ENCODE results near the gene GNB1L.

The GNB1L gene

DNA sequence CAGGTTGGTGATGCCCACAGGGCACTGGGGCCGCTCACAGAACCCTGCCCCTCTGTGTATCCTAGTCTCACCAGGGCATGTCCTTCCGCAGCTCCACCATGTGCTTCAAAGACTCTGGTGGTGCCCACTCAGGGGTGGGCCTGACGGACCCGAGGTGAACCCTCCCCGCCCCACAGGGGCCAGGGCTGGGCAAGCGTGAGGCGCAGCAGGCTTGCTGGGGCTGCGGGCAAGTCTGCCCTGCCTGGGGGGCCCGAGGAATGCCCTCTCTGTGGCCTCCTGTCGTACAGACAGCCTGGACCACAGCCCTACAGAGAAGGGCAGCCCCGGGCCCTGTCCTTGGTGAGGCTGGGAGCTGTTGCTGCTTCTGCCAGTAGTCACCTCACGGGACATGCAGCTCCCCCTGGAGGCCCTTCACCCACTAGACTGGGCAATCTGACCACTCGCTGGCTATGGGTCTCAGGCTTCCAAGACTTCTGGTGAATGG is 53.9 kb downstream of the GNB1L start:
- no peaks in the 10 kb centered on the region for H3K36me3 ChIP-seq (ENCODE audit: control insufficient read depth, insufficient read depth, low read length)
- H3K4me1 ChIP-seq (ENCODE audit: control insufficient read depth, insufficient read depth, low read length): no peaks in the 10 kb centered on the region
- H3K4me3 ChIP-seq (ENCODE audit: insufficient read depth, low read depth, low read length): no peak overlapping the region
- WGBS, 2 experiments: 88 to 91% methylated on average over 13 of the region's 13 CpGs
- no peaks in the 10 kb centered on the region for H3K9me3 ChIP-seq (ENCODE audit: control insufficient read depth, low read length)
- no peaks in the 10 kb centered on the region for H3K27me3 ChIP-seq (ENCODE audit: control insufficient read depth, insufficient read depth, low read length, poor library complexity, severe bottlenecking)
- H3K27ac ChIP-seq (ENCODE audit: insufficient read depth, low read depth, low read length, poor library complexity, severe bottlenecking): no peak overlapping the region

DNA sequence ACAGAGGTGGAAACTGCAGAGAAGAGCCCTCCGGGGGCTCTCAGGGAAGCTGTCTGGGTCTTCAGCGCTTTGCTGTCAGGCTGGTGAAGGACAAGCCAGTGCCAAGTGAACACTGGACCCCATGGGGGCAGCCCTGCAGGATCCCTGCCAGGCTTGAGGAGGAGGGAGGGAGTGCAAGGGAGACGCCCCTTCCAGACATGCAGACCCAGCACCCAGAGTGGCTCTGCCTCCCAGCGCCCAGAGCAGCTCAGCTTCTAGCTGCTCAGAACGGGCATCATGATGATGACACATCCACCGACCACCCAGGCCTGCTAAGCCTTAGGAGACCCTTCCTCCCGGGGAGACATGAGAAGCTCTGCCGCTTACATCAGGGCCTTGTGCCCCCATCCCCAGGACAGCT is 54.4 kb downstream of the GNB1L start:
- Histone ChIP-seq H3K4me3 (ENCODE audit: insufficient read depth, low read depth, low read length) (no peak overlapping the region), H3K36me3 (ENCODE audit: control insufficient read depth, insufficient read depth, low read length) (no peaks in the 10 kb centered on the region), H3K27me3 (ENCODE audit: control insufficient read depth, insufficient read depth, low read length, poor library complexity, severe bottlenecking) (no peaks in the 10 kb centered on the region), H3K4me1 (ENCODE audit: control insufficient read depth, insufficient read depth, low read length) (no peaks in the 10 kb centered on the region), H3K27ac (ENCODE audit: insufficient read depth, low read depth, low read length, poor library complexity, severe bottlenecking) (no peak overlapping the region), H3K9me3 (ENCODE audit: control insufficient read depth, low read length) (no peaks in the 10 kb centered on the region)
- WGBS, 2 experiments: 94 to 96% methylated on average over 8 of the region's 8 CpGs

DNA sequence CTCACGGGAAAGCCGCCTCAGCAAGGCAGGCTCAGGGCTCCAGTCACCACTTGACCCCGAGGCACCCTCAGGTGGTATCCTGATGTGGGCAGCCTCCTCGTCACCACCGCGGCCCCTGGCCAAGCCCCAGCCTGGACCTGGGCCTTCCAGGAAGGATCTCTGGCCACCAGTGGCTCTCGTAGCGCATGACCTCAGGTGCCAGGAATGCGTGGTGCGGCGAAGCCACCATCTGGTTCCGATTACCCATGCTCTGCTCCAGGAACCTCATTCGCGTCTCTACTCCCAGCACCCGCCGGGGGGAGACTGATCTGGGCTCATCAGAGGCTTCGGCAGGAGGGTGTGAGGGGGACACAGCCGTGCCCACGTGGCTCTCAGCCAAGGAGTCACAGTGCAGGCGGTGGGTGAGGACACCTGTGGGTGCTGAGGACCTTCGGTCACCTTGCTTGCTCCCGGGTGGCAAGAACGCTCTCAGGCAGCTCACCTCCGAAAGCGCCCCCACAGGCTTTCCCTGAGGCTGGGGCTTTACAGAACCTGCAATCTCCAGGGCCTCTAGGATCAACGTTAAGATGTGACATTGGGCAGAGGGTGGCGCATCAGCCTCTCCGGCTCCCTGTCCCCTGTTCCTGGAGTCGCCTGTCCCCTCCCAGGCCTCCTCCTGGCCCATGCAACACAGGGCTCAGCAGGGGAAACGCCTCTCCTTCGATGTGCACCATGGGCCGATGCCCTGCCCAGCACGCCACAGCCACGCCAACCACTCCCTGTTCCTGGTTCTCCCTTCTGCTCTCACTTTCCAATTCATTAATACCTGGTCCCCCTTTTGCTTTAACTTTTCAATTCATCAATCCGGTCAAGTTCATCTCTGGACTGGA is 55.1 kb downstream of the GNB1L start:
- H3K4me3 ChIP-seq (ENCODE audit: insufficient read depth, low read depth, low read length): no peak overlapping the region
- no peak overlapping the region for H3K27ac ChIP-seq (ENCODE audit: insufficient read depth, low read depth, low read length, poor library complexity, severe bottlenecking)
- H3K27me3 ChIP-seq (ENCODE audit: control insufficient read depth, insufficient read depth, low read length, poor library complexity, severe bottlenecking): no peaks in the 10 kb centered on the region
- H3K36me3 ChIP-seq (ENCODE audit: control insufficient read depth, insufficient read depth, low read length): no peaks in the 10 kb centered on the region
- H3K4me1 ChIP-seq (ENCODE audit: control insufficient read depth, insufficient read depth, low read length): no peaks in the 10 kb centered on the region
- WGBS, 2 experiments: 93 to 94% methylated on average over 35 of the region's 35 CpGs
- no peaks in the 10 kb centered on the region for H3K9me3 ChIP-seq (ENCODE audit: control insufficient read depth, low read length)

DNA sequence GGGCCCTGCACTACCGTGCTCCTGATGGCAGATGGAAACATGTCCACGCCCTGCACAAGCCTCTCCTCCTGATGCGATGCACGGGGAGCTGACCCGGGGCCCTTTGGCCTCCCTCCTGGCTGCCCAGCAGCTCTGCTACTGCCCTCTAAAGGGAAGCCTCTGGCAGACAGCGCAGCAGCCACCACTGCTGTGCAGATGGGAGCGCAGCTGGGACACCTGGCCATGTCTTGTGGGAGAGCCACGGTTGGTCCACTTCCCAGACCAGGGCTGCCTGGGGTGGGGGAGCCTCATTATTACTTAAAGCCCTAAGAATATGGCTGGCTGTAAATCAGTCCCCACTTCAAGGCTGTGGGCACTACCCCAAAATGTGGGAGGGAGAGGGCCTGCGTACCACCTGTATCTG is 55.8 kb downstream of the GNB1L start:
- Histone ChIP-seq H3K27me3 (ENCODE audit: control insufficient read depth, insufficient read depth, low read length, poor library complexity, severe bottlenecking) (no peaks in the 10 kb centered on the region), H3K36me3 (ENCODE audit: control insufficient read depth, insufficient read depth, low read length) (no peaks in the 10 kb centered on the region), H3K4me3 (ENCODE audit: insufficient read depth, low read depth, low read length) (no peak overlapping the region), H3K4me1 (ENCODE audit: control insufficient read depth, insufficient read depth, low read length) (no peaks in the 10 kb centered on the region), H3K27ac (ENCODE audit: insufficient read depth, low read depth, low read length, poor library complexity, severe bottlenecking) (no peak overlapping the region), H3K9me3 (ENCODE audit: control insufficient read depth, low read length) (no peaks in the 10 kb centered on the region)
- WGBS, 2 experiments: 91% methylated on average over 9 of the region's 9 CpGs

DNA sequence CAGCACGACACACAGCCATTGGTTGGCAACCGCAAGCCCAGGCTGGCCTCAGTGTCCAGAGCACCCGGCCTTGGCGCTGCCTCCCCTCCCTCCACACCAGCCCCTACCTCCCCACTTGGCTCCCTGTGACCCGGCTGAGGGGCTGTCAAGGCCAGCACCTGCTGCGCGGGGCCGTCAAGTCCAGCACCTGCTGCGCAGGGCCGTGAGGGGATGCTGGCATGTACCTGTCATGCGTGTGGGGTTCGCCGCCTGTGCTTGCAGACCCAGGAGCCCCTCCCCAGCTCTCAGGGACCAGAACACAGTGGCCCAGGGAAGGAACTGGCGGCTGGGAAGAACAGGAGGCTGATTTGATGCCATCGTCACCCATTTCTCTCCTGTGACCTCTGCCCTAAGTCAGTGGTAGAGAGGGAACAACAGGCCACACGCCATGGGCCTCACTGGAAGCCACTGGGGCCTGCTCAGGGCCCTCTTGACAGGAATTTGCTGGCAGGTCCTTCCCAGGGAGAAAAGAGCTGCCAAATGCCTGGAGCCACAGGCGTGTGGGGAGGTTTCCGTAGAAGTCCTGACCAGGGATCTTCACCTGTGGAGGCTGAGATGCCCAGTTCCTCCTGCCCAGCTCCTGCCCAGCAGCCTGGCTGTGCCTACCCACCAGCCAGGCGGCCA is 56.5 kb downstream of the GNB1L start:
- no peaks in the 10 kb centered on the region for H3K36me3 ChIP-seq (ENCODE audit: control insufficient read depth, insufficient read depth, low read length)
- H3K27me3 ChIP-seq (ENCODE audit: control insufficient read depth, insufficient read depth, low read length, poor library complexity, severe bottlenecking): no peaks in the 10 kb centered on the region
- H3K27ac ChIP-seq (ENCODE audit: insufficient read depth, low read depth, low read length, poor library complexity, severe bottlenecking): no peak overlapping the region
- H3K4me3 ChIP-seq (ENCODE audit: insufficient read depth, low read depth, low read length): no peak overlapping the region
- no peaks in the 10 kb centered on the region for H3K9me3 ChIP-seq (ENCODE audit: control insufficient read depth, low read length)
- H3K4me1 ChIP-seq (ENCODE audit: control insufficient read depth, insufficient read depth, low read length): no peaks in the 10 kb centered on the region
- 93 to 96% methylated on average over 19 of the region's 19 CpGs for WGBS, 2 experiments

DNA sequence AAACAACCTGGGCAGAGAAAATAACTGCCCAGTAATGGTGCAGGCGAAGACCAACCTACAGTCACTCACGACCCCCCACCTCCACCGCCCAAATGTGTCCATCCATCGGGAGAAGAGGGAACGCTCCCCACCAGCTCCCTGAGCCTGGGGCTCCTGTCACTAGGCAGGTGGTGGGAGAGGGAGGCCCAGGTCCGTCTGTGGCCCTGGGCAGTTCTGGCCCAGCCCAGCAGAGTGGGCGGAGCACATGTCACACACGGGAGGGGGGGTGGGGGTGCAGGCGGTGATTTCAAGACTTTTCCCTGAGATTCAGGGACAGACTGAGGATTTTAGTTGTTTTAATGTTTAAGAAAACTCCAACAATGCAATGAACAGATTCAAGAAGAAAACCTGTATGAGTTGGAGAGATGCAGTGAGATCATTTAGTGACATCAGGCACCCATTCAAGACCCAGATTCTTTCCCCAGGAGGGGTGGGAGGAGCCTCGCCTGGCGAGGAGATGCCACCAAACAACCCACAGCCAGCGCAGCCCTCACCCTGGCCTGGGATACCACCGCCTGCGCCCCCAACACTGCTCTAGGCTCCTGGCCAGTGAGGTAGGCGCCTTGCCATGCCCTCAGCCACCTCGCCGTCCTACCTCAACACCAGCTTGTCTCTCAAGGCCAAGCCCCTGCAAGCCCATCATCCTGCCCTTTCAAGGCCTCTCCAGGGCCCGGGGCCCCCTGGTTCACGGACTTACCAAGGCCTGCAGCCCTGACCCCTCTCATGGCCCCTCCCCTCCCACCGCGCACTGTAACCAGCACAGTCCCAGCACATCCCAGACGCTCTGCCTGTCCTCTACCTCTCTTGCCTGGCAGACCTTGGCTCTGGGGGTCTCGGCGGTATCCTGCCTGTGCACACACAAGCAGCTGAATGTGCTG is 57.3 kb downstream of the GNB1L start:
- Histone ChIP-seq H3K27me3 (ENCODE audit: control insufficient read depth, insufficient read depth, low read length, poor library complexity, severe bottlenecking) (no peaks in the 10 kb centered on the region), H3K4me1 (ENCODE audit: control insufficient read depth, insufficient read depth, low read length) (no peaks in the 10 kb centered on the region), H3K9me3 (ENCODE audit: control insufficient read depth, low read length) (no peaks in the 10 kb centered on the region), H3K4me3 (ENCODE audit: insufficient read depth, low read depth, low read length) (no peak overlapping the region), H3K27ac (ENCODE audit: insufficient read depth, low read depth, low read length, poor library complexity, severe bottlenecking) (no peak overlapping the region), H3K36me3 (ENCODE audit: control insufficient read depth, insufficient read depth, low read length) (no peaks in the 10 kb centered on the region)
- 78 to 79% methylated on average over 24 of the region's 24 CpGs for WGBS, 2 experiments

DNA sequence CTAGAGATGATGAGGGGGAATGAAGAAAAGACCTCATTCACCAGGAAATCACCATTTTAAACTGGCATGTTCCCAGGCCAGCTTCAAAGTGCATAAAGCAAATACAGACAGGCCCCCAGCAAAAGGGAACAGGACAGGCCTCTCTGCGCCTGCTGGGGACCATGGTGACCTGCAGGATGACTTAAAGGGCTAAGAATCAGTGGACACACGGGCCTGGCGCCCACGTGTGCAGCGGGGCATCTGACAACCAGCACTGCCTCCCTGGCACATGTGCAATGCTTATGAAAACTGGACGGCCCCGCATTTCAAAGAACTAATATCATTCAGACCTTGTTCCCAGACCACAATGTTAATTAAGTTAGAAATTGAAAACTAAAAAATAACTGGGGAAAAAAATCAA is 58.5 kb downstream of the GNB1L start:
- Histone ChIP-seq H3K27ac (ENCODE audit: insufficient read depth, low read depth, low read length, poor library complexity, severe bottlenecking) (no peak overlapping the region), H3K36me3 (ENCODE audit: control insufficient read depth, insufficient read depth, low read length) (no peaks in the 10 kb centered on the region), H3K4me3 (ENCODE audit: insufficient read depth, low read depth, low read length) (no peak overlapping the region), H3K9me3 (ENCODE audit: control insufficient read depth, low read length) (no peaks in the 10 kb centered on the region), H3K4me1 (ENCODE audit: control insufficient read depth, insufficient read depth, low read length) (no peaks in the 10 kb centered on the region), H3K27me3 (ENCODE audit: control insufficient read depth, insufficient read depth, low read length, poor library complexity, severe bottlenecking) (no peaks in the 10 kb centered on the region)
- 87% methylated on average over 6 to 7 of the region's 7 CpGs for WGBS, 2 experiments

DNA sequence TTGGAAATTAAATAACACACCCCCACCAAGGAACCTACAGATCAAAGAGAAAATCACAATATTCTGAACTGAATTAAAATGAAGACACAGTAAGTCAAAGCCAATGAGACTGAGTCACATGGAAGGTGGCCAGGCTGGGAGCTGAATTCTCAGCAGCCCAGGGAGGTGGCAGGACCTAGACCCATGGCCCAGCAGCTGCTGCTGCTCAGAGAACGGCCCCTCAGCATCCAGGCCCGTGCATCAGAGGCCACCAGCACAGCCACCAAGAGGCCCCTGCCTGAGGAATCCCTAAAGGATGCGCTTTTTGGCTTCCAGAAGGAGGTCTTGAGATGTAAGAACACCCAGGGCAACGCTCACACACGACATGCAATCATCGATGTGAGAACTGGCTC is 59.1 kb downstream of the GNB1L start:
- Histone ChIP-seq H3K27ac (ENCODE audit: insufficient read depth, low read depth, low read length, poor library complexity, severe bottlenecking) (no peak overlapping the region), H3K4me1 (ENCODE audit: control insufficient read depth, insufficient read depth, low read length) (no peaks in the 10 kb centered on the region), H3K27me3 (ENCODE audit: control insufficient read depth, insufficient read depth, low read length, poor library complexity, severe bottlenecking) (no peaks in the 10 kb centered on the region), H3K4me3 (ENCODE audit: insufficient read depth, low read depth, low read length) (no peak overlapping the region), H3K36me3 (ENCODE audit: control insufficient read depth, insufficient read depth, low read length) (no peaks in the 10 kb centered on the region), H3K9me3 (ENCODE audit: control insufficient read depth, low read length) (no peaks in the 10 kb centered on the region)
- 93 to 94% methylated on average over 6 of the region's 6 CpGs for WGBS, 2 experiments

DNA sequence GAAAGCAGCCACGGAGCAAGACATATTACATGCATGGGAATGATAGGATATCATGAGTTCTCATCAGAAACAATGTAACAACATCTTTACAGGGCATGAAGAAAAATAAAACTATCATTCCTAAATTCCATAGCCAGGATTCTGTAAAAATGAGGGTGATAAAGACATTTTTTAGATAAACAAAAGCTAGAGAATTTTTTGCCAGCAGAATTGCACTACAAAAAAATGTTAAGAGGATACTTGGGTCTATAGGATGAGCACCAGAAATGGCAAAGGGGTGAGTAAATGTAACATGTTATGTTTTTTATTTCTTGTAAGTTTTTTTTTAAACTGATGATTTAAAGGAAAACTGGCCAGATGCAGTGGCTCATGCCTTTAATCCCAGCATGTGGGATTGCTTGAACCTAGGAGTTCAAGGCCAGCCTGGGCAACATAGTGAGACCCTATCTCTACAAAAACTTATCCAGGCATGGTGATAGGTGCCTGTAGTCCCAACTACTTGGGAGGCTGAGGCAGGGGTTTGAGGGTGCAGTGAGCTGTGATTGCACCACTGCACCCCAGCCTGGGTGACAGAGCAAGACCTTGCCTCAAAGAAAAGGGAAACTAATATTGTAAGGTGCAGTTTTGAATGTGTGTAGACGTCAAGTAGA is 60.9 kb downstream of the GNB1L start:
- Histone ChIP-seq H3K4me1 (ENCODE audit: control insufficient read depth, insufficient read depth, low read length) (no peaks in the 10 kb centered on the region), H3K27ac (ENCODE audit: insufficient read depth, low read depth, low read length, poor library complexity, severe bottlenecking) (no peak overlapping the region)
- WGBS, 2 experiments: 94 to 96% methylated on average over 1 to 2 of the region's 2 CpGs

More for the DNA sequence above, 60.9 kb downstream of the GNB1L start:
- H3K36me3 ChIP-seq (ENCODE audit: control insufficient read depth, insufficient read depth, low read length): no peaks in the 10 kb centered on the region
- H3K9me3 ChIP-seq (ENCODE audit: control insufficient read depth, low read length): no peaks in the 10 kb centered on the region
- no peaks in the 10 kb centered on the region for H3K27me3 ChIP-seq (ENCODE audit: control insufficient read depth, insufficient read depth, low read length, poor library complexity, severe bottlenecking)
- H3K4me3 ChIP-seq (ENCODE audit: insufficient read depth, low read depth, low read length): no peak overlapping the region

Data from ectodermal cell (in vitro differentiated cells).